H1 (cell line): Measurements from ENCODE around the gene KRT17. TPM values are rescaled to one million over a fixed set of nuclear protein-coding genes. Genes with fewer than 3 reads are reported as not detected.

Experiments used
- CTCF ChIA-PET: fragments of 300-600 bp; sonication (Branson Sonifier 250); formaldehyde crosslinking; loops from one replicate; lab custom pipeline; 2021; ENCODE audit not compliant: partially characterized antibody; lab: Charles Lee
- POLR2A ChIA-PET: fragments of 300-600 bp; sonication (Branson Sonifier 250); formaldehyde crosslinking; loops from one replicate; lab custom pipeline; 2021; ENCODE audit warnings: inconsistent platforms; ENCODE audit not compliant: partially characterized antibody; lab: Charles Lee
- DNase-seq, 2 experiments: peaks; one replicate each; pipeline versions ENCODE4 v3.0.0 to v3.0.0-alpha.2; 2010 to 2022; ENCODE audit warnings: low spot score in 2 of 2, low read depth in 1 of 2, mixed read lengths in 1 of 2
- FAIRE-seq: peaks from 2 replicates; lab custom pipeline; 2011; peaks lifted over from hg19 to GRCh38; lab: Jason Lieb, UNC
- H2AFZ ChIP-seq: 2 replicates; pipeline ENCODE4 v1.8.1; 2012; ENCODE audit warnings: low read length, inconsistent platforms
- H2AK5ac ChIP-seq: 2 replicates; pipeline ENCODE4 v1.6.1; 2013; ENCODE audit warnings: low read depth, low read length
- H2BK120ac ChIP-seq: replicated peaks from 2 replicates; pipeline ENCODE3; 2013; ENCODE audit warnings: low read depth, low read length, inconsistent platforms
- H2BK12ac ChIP-seq: 2 replicates; pipeline ENCODE4 v1.6.1; 2013; ENCODE audit warnings: low read depth, low read length
- H2BK15ac ChIP-seq: 2 replicates; pipeline ENCODE4 v1.6.1; 2013; ENCODE audit warnings: low read length
- H2BK20ac ChIP-seq: 2 replicates; pipeline ENCODE4 v1.6.1; 2013; ENCODE audit warnings: low read length
- H2BK5ac ChIP-seq: 2 replicates; pipeline ENCODE4 v1.6.1; 2013; ENCODE audit warnings: low read depth, low read length
- H3K14ac ChIP-seq: 2 replicates; pipeline ENCODE4 v1.6.1; 2013; ENCODE audit warnings: inconsistent platforms; ENCODE audit not compliant: insufficient read length
- H3K18ac ChIP-seq: 2 replicates; pipeline ENCODE4 v1.6.1; 2013; ENCODE audit warnings: low read length; ENCODE audit errors: extremely low read depth
- H3K23ac ChIP-seq: 2 replicates; pipeline ENCODE4 v1.6.1; 2013; ENCODE audit warnings: inconsistent platforms; ENCODE audit not compliant: insufficient read length
- H3K23me2 ChIP-seq: 2 replicates; pipeline ENCODE4 v1.6.1; 2013; ENCODE audit warnings: low read depth, low read length
- H3K27ac ChIP-seq: 2 replicates; pipeline ENCODE4 v1.6.1; 2011; ENCODE audit warnings: low read depth, low read length, inconsistent platforms
- H3K27me3 ChIP-seq, 4 experiments: replicated peaks in 1 of 4; 1 replicate in 1 of 4; 2 replicates in 3 of 4; pipeline versions ENCODE4 v1.6.1 to v1.8.1; 2011 to 2013; ENCODE audit warnings: low read length in 3 of 4, mild to moderate bottlenecking in 3 of 4, inconsistent platforms in 2 of 4, mixed read lengths in 2 of 4, moderate library complexity in 1 of 4; ENCODE audit not compliant: control insufficient read depth in 3 of 4, insufficient read depth in 3 of 4; ENCODE audit errors: extremely low read depth in 1 of 4
- H3K36me3 ChIP-seq, 4 experiments: 2 replicates each; pipeline versions ENCODE4 v1.6.1 to v1.8.1; 2011 to 2013; ENCODE audit warnings: mild to moderate bottlenecking in 4 of 4, low read length in 3 of 4, moderate library complexity in 2 of 4, control low read depth in 1 of 4, inconsistent platforms in 1 of 4; ENCODE audit not compliant: insufficient read depth in 4 of 4, control insufficient read depth in 2 of 4
- H3K4ac ChIP-seq: replicated peaks from 2 replicates; pipeline ENCODE3; 2013; ENCODE audit warnings: low read length, low read depth, mixed read lengths, inconsistent platforms; ENCODE audit not compliant: insufficient read length
- H3K4me1 ChIP-seq, 4 experiments: replicated peaks in 1 of 4; 1 replicate in 1 of 4; 2 replicates in 3 of 4; pipeline versions ENCODE4 v1.6.1 to v1.8.1; 2011 to 2013; ENCODE audit warnings: low read length in 3 of 4, inconsistent platforms in 2 of 4, mixed read lengths in 1 of 4; ENCODE audit not compliant: insufficient read depth in 4 of 4, control insufficient read depth in 3 of 4
- H3K4me2 ChIP-seq, 2 experiments: 2 replicates each; pipeline versions ENCODE4 v1.6.1 to v1.8.1; 2011 to 2013; ENCODE audit warnings: low read depth in 2 of 2, low read length in 2 of 2, control low read depth in 1 of 2, inconsistent platforms in 1 of 2, mild to moderate bottlenecking in 1 of 2; ENCODE audit not compliant: insufficient read depth in 1 of 2
- H3K4me3 ChIP-seq, 4 experiments: fragments of 200-600, 300-600 bp in 1 of 4; sonication (generic), shearing (Covaris generic), sonication (Bioruptor Twin) in 1 of 4; 2 replicates each; pipeline versions ENCODE4 v1.5.1 to v1.8.1; 2011 to 2016; ENCODE audit warnings: low read length in 4 of 4, low read depth in 3 of 4, control low read depth in 2 of 4, inconsistent platforms in 2 of 4, mild to moderate bottlenecking in 2 of 4, mixed read lengths in 1 of 4, moderate library complexity in 1 of 4; ENCODE audit not compliant: insufficient read depth in 2 of 4; ENCODE audit errors: extremely low read depth in 1 of 4
- H3K56ac ChIP-seq: replicated peaks from 2 replicates; pipeline ENCODE3; 2013; ENCODE audit warnings: low read depth, mild to moderate bottlenecking, mixed read lengths, low read length, inconsistent platforms; ENCODE audit not compliant: insufficient read length
- H3K79me1 ChIP-seq: 2 replicates; pipeline ENCODE4 v1.6.1; 2013; ENCODE audit warnings: low read depth, low read length, control low read depth
- H3K79me2 ChIP-seq, 2 experiments: 2 replicates each; pipeline versions ENCODE4 v1.6.1 to v1.8.1; 2012 to 2013; ENCODE audit warnings: low read length in 2 of 2, mild to moderate bottlenecking in 2 of 2, inconsistent platforms in 1 of 2; ENCODE audit not compliant: insufficient read depth in 2 of 2, control insufficient read depth in 1 of 2
- H3K9ac ChIP-seq, 4 experiments: replicated peaks in 1 of 4; 1 replicate in 1 of 4; 2 replicates in 3 of 4; pipeline versions ENCODE4 v1.6.1 to v1.8.1; 2011 to 2013; ENCODE audit warnings: low read depth in 3 of 4, low read length in 3 of 4, control low read depth in 2 of 4, mild to moderate bottlenecking in 2 of 4, moderate library complexity in 2 of 4, inconsistent platforms in 1 of 4; ENCODE audit errors: extremely low read depth in 1 of 4
- H3K9me3 ChIP-seq, 2 experiments: 2 replicates each; pipeline versions ENCODE4 v1.6.1 to v1.8.1; 2012 to 2013; ENCODE audit warnings: mild to moderate bottlenecking in 2 of 2, moderate library complexity in 2 of 2, control low read depth in 1 of 2, inconsistent platforms in 1 of 2, low read depth in 1 of 2, low read length in 1 of 2, mixed read lengths in 1 of 2; ENCODE audit not compliant: insufficient read depth in 2 of 2
- H4K20me1 ChIP-seq, 2 experiments: replicated peaks in 1 of 2; 2 replicates each; pipeline versions ENCODE3 to v1.8.1; 2011 to 2013; ENCODE audit warnings: inconsistent platforms in 2 of 2, low read length in 2 of 2, mild to moderate bottlenecking in 1 of 2; ENCODE audit not compliant: insufficient read depth in 2 of 2, control insufficient read depth in 1 of 2
- H4K5ac ChIP-seq: 2 replicates; pipeline ENCODE4 v1.6.1; 2013; ENCODE audit warnings: low read length, low read depth, mixed read lengths, inconsistent platforms; ENCODE audit not compliant: insufficient read length
- H4K8ac ChIP-seq: 2 replicates; pipeline ENCODE4 v1.8.0; 2013; ENCODE audit warnings: mild to moderate bottlenecking, moderate library complexity, low read length, inconsistent platforms; ENCODE audit not compliant: insufficient read depth; ENCODE audit errors: extremely low read depth
- H4K91ac ChIP-seq: replicated peaks from 2 replicates; pipeline ENCODE3; 2013; ENCODE audit warnings: low read length, mixed read lengths, inconsistent platforms; ENCODE audit not compliant: insufficient read length
- EGR1 ChIP-seq: IDR thresholded peaks from 2 replicates; pipeline ENCODE4 v1.6.1; 2011; ENCODE audit warnings: low read depth, low read length, borderline replicate concordance
- GABPA ChIP-seq: IDR thresholded peaks from 2 replicates; pipeline ENCODE4 v1.6.1; 2011; ENCODE audit warnings: mild to moderate bottlenecking, low read length, moderate library complexity, borderline replicate concordance; ENCODE audit not compliant: insufficient read depth
- HDAC6 ChIP-seq: IDR thresholded peaks from one replicate; pipeline ENCODE4 v1.7.1; 2012; ENCODE audit warnings: low read depth, mild to moderate bottlenecking, inconsistent platforms, low read length, moderate library complexity
- KDM4A ChIP-seq: IDR thresholded peaks from one replicate; pipeline ENCODE4 v1.7.1; 2012; ENCODE audit warnings: low read depth, mild to moderate bottlenecking, moderate library complexity, low read length, inconsistent platforms; ENCODE audit not compliant: severe bottlenecking
- KDM5A ChIP-seq: fragments of 200-600 bp; IDR thresholded peaks from 2 replicates; pipeline ENCODE4 v1.7.1; 2012; ENCODE audit warnings: mild to moderate bottlenecking, low read length, inconsistent platforms, mixed read lengths
- RBBP5 ChIP-seq: IDR thresholded peaks from 2 replicates; pipeline ENCODE4 v1.7.1; 2012; ENCODE audit warnings: low read depth, mild to moderate bottlenecking, inconsistent platforms, low read length, moderate library complexity, borderline replicate concordance
- RFX5 ChIP-seq: IDR thresholded peaks from 2 replicates; pipeline ENCODE4 v1.6.1; 2011; ENCODE audit warnings: low read depth, low read length, improper control_type of control experiment, borderline replicate concordance
- SIRT6 ChIP-seq: IDR thresholded peaks from one replicate; pipeline ENCODE4 v1.7.1; 2012; ENCODE audit warnings: low read length, inconsistent platforms
- SIX5 ChIP-seq: IDR thresholded peaks from 2 replicates; pipeline ENCODE4 v1.6.1; 2011; ENCODE audit warnings: mild to moderate bottlenecking, low read depth, low read length
- SP4 ChIP-seq: IDR thresholded peaks from 2 replicates; pipeline ENCODE4 v1.6.1; 2012; ENCODE audit warnings: low read length, inconsistent platforms
- TCF12 ChIP-seq: IDR thresholded peaks from 2 replicates; pipeline ENCODE4 v1.6.1; 2011; ENCODE audit warnings: low read depth, mild to moderate bottlenecking, low read length
- TEAD4 ChIP-seq: IDR thresholded peaks from 2 replicates; pipeline ENCODE4 v1.6.1; 2012; ENCODE audit warnings: low read depth, low read length, inconsistent platforms, mixed read lengths
- ZNF274 ChIP-seq: IDR thresholded peaks from 2 replicates; pipeline ENCODE4 v1.7.0; 2012; ENCODE audit warnings: low read length, borderline replicate concordance; ENCODE audit errors: extremely low read depth
- WGBS, 2 experiments: shearing (Covaris generic) in 1 of 2; methylation state at CpG; one replicate each; pipeline versions ENCODE4 v1.1.6 to v1.1.7; 2013 to 2015; ENCODE audit warnings: low lambda C conversion rate in 2 of 2, mixed read lengths in 2 of 2, inconsistent platforms in 1 of 2, low coverage in 1 of 2, missing lambda C conversion rate in 1 of 2; ENCODE audit not compliant: insufficient replicate concordance in 2 of 2, insufficient coverage in 1 of 2, insufficient read length in 1 of 2; ENCODE audit errors: extremely low coverage in 1 of 2, missing lambda C conversion rate in 1 of 2; 5-methylcytosine and 5-hydroxymethylcytosine counted together
- polyA plus RNA-seq, 7 experiments: library from polyadenylated mRNA; depleted of rRNA in 3 of 7; stranded (reverse) in 5 of 7; unstranded in 2 of 7; fragments of >200 nt in 5 of 7; fragments of 200-250 nt in 2 of 7; gene quantifications; 1 replicate in 5 of 7; 2 replicates in 1 of 7; 4 replicates in 1 of 7; pipeline versions ENCODE4 v1.2.1 to v1.2.3, GENCODE V29; 2011 to 2013; ENCODE audit warnings: missing spikeins in 2 of 7, mixed read lengths in 2 of 7
- total RNA-seq: library from RNA; stranded (reverse); fragmentation: NEBNext Ultra II Directional; extraction: Animal tissue kit (Norgen Biotek cat#: 25700); gene quantifications from 2 replicates; pipeline ENCODE4 v1.2.1, GENCODE V29; 2021

KRT17 gene
- total and polyA plus RNA-seq, 2 of the 8 experiments (the other 6 are each of a cell fraction or from before 2014, with no cell fraction given), result 0.50 to 0.95 TPM

DNA sequence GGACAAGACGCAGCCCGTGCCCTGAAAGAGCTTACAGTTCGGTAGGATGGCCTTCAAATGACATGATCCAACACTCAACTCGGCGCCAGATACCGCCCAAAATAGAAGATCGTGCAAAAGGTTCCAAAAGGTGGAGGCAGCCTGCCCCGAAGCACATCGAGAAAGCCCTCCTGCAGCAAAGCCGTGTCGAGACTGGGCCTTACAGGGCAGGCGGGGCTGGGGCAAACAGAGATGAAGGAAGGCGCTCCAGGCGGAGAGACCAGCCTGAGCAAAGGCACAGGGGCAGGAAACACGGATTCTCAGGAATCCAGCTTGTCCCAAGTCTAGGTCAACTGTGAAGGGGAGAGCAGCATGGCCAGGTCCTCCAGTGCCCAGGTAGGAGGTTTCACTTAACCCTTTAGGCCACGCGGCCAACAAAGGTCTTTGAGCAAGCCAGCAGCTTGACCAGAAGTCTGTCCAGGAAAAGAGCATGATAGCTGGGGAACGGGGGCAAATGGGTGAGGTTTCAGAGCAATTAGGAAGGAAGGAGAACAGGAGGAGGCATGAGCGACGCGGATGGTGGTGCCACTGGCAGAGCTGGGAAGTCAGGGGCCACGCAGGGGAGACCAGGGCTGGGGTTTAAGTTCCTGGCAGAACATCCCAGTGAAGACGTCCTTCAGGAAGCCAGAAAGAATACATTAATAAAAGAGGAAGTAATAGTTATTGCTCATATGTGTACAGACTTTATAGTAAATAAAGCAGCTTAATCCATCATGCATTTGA lies 43.1 kb upstream of the KRT17 start:
- Histone ChIP-seq H4K91ac (peak overlapping the region; percentile 92), H3K79me2 (no peaks in the 10 kb centered on the region), H2AFZ (peak overlapping the region; percentile 70), H2BK5ac (peak overlapping the region; percentile 60; the same call in 1 of the 2 replicates), H3K56ac (no peak overlapping the region), H3K9me3 (no peaks in the 10 kb centered on the region), H3K23ac (no peak overlapping the region), H3K79me1 (no peaks in the 10 kb centered on the region), H2BK12ac (peak overlapping the region; percentile 97), H3K4me3 (peak overlapping the region in 3 of 4 experiments; percentile 42 to 67 (median 53); a peak in 4 of 8 replicates), H3K4ac (no peak overlapping the region), H4K5ac (peak overlapping the region; percentile 21), H3K9ac (no peak overlapping the region), H3K18ac (peak overlapping the region; percentile 98), H2BK20ac (peak overlapping the region; percentile 95), H3K27me3 (no peaks in the 10 kb centered on the region; a peak in 3 of 7 replicates), H3K36me3 (no peaks in the 10 kb centered on the region), H4K20me1 (no peaks in the 10 kb centered on the region), H3K23me2 (peaks cover 8% of the 10 kb centered on the region), H3K27ac (no peak overlapping the region), H3K14ac (no peak overlapping the region), H2BK15ac (peak overlapping the region; percentile 88), H4K8ac (peak overlapping the region; percentile 89; the same call in 1 of the 2 replicates), H2BK120ac (no peak overlapping the region), H3K4me1 (peaks cover 0 to 14% (median 6%) of the 10 kb centered on the region in 4 experiments; a peak in 5 of 7 replicates), H3K4me2 (peak overlapping the region; percentile 68 to 96), H2AK5ac (no peak overlapping the region)
- WGBS, 2 experiments, result 60% methylated on average over 23 of the region's 23 CpGs; no CpG with 5 or more reads in 1 of the 2 experiments
- DNase-seq (no peak), FAIRE-seq (no peak)
- ChIA-PET POLR2A (interaction anchor here (0.6 to 7.6 kb wide), 4 partner anchors 8 to 227 kb away, joined by 3 to 106 read pairs (median 8); partner anchors contain the start of gene EIF1), CTCF (interaction anchor here (0.6 to 12.1 kb wide), 28 partner anchors 11 to 1306 kb away, joined by 3 to 279 read pairs (median 4); partner anchors contain the start of genes EIF1 and KRT32)
- TF ChIP-seq SIX5 (no peak), KDM4A (peak; percentile 46), TEAD4 (no peak), HDAC6 (no peak), SP4 (no peak), ZNF274 (no peak), RFX5 (no peak), EGR1 (no peak), TCF12 (no peak), RBBP5 (no peak), SIRT6 (no peak), KDM5A (no peak), GABPA (no peak)
